ENCODE measurements around the gene ARHGAP21. TPM values are rescaled to one million over a fixed set of nuclear protein-coding genes. Genes with fewer than 3 reads are reported as not detected.

ARHGAP21 gene
- total and polyA plus RNA-seq, 9 of the 15 experiments (the other 6 are each of a cell fraction or from before 2014, with no cell fraction given): 13.6 to 145 (median 60.8) TPM

GRCh38 chr10:24569330-24569796 lies 154.3 kb downstream of the ARHGAP21 start (continued):
- TF ChIP-seq CREB5 (CRISPR knock-in tag; IDR thresholded peaks at IDR 0.05): no peak
- peak; percentile 71 for TF ChIP-seq CREB3 (tag; conservative IDR thresholded peaks at IDR 0.05; ENCODE audit: low read depth)
- peak; percentile 17 for TF ChIP-seq FOSL1 (tag; conservative IDR thresholded peaks at IDR 0.05)
- TF ChIP-seq RFX1 (IDR thresholded peaks at IDR 0.05): no peak
- TF ChIP-seq ZNF717 (CRISPR knock-in tag; IDR thresholded peaks at IDR 0.05): no peak
- no peak for TF ChIP-seq CHCHD3 (CRISPR knock-in tag; IDR thresholded peaks at IDR 0.05)
- no peak for TF ChIP-seq ZFP91 (CRISPR knock-in tag; IDR thresholded peaks at IDR 0.05)
- no peak for TF ChIP-seq SPI1 (IDR thresholded peaks at IDR 0.05; ENCODE audit: borderline replicate concordance, low read depth, low read length)
- TF ChIP-seq POLR3G (IDR thresholded peaks at IDR 0.05; ENCODE audit: extremely low read depth, insufficient read length, insufficient replicate concordance): no peak
- no peak for TF ChIP-seq E2F4 (CRISPR knock-in tag; IDR thresholded peaks at IDR 0.05; ENCODE audit: low read depth)
- 0 out of 2 replicates have a peak, but pooled peaks have one; percentile 25 for TF ChIP-seq NFE2 (IDR thresholded peaks at IDR 0.05; ENCODE audit: low read depth)
- TF ChIP-seq LEF1 (IDR thresholded peaks at IDR 0.05): peak; percentile 92
- TF ChIP-seq ATF1 (CRISPR knock-in tag; IDR thresholded peaks at IDR 0.05): no peak
- TF ChIP-seq ATF1 (tag; IDR thresholded peaks at IDR 0.05): peak; percentile 65
- peak; percentile 91 for TF ChIP-seq TEAD4 (IDR thresholded peaks at IDR 0.05; ENCODE audit: low read length)
- no peak for TF ChIP-seq TEAD4 (CRISPR knock-in tag; IDR thresholded peaks at IDR 0.05; ENCODE audit: borderline replicate concordance)
- peak; percentile 96 for TF ChIP-seq DPF2 (IDR thresholded peaks at IDR 0.05)
- TF ChIP-seq STAT5A (IDR thresholded peaks at IDR 0.05; ENCODE audit: borderline replicate concordance, low read length): peak; percentile 89
- TF ChIP-seq RBM34 (IDR thresholded peaks at IDR 0.05; ENCODE audit: borderline replicate concordance, insufficient read depth, low read length): no peak
